ENCODE data around the gene ACTG1.
"Not testable (repeated sequence)": the region's sequence is repeated elsewhere in the genome, so short reads cannot be mapped to it uniquely, and the experiment has no call there.

Gene ACTG1

DNA sequence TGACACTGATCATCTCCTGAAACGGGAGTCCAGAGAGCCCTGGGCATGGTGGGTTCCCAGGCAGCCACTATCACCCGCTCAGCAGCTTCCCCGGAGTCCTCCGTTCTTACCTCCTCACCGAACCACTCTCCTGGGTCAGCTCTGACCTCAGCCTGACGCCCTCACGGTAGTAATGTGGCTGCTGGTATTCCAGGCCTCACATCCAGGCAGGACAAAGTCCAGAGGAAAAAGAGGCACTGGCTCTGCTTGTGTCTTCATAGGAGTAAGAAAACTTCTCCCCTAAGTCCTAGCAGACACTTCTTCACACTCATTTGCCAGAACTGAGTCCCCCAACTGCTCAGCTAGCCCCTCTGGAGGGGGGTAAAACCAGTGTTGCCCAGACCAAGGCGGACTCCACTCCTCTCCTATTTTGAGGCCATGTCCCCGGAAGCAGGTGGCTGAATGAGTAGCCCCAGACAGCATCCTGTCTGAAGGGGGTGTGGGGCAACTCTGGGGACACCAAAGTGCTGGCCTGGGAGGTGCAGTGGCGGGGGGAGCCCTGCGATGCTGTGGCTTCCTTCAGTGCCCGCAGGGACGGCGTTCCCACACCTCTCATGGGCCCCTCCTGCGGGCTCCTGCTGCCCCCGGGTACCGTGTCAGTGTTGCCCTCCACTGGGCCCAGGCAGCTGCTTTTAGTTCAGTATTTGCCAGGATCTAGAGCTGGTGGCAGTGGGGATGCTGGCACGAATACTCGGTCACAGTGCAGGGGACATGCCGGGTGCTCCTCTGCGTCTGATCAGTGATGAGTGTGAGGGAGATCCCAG is 20.9 kb upstream of the ACTG1 start:
- DNase-seq (ENCODE audit: low read depth, low spot score): no peak

DNA sequence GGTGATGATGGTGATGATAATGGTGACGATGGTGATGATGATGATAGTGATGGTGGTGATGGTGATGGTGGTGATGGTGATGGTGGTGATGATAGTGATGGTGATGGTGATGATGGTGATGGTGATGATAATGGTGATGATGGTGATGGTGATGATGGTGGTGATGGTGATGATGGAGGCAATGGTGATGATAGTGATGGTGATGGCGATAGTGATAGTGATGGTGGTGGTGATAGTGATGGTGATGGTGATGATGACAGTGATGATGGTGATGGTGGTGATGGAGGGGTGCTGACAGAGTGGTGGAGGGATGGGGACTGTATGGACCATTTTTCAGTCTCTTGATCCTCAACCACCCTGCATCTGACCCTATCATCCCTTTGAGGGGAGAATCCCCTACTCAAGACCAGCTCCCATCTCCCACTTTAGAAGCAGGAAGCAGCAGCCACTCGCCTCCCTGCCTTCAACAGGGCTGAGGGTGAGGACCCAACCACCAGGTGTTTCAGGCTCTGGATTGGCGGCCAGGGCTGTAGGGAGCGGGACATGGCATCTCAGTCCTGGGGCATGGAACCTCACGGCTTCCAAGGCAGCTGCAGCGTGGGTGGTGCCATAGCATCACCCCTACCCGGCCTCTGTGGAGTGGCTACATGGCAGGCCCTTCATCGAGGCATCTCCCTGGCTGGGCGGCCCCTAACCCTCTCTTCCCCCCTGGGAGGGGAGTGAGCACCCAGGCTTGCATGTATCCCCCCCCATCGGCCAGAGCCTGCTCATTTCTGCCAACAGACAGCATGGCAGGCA is 20.1 kb upstream of the ACTG1 start:
- DNase-seq (ENCODE audit: low read depth, low spot score): no peak

DNA sequence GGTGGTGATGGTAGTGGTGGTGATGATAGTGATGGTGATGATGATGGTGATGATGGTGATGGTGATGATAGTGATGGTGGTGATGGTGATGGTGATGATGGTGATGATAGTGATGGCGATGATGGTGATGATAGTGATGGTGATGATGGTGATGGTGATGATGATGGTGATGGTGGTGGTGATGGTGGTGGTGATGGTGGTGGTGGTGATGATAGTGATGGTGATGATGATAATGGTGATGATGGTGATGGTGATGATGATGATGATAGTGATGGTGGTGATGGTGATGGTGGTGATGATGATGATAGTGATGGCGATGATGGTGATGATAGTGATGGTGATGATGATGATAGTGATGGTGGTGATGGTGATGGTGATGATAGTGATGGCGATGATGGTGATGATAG is 19.4 kb upstream of the ACTG1 start:
- DNase-seq (ENCODE audit: low read depth, low spot score): not testable (repeated sequence)

DNA sequence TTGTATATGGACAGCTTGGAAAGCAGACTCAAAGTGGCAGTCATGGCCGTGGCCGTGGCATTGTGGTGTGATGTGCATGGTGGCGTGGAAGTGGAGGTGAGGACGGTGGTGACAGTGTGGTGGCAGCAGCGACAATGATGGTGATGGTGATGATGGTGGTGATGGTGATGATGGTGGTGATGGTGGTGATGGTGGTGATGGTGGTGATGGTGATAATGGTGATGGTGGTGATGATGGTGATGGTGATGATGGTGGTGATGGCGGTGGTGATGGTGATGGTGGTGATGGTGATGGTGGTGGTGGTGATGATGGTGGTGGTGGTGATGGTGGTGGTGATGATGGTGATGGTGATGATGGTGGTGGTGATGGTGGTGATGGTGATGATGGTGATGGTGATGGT is 18.4 kb upstream of the ACTG1 start:
- not testable (repeated sequence) for DNase-seq (ENCODE audit: low read depth, low spot score)

DNA sequence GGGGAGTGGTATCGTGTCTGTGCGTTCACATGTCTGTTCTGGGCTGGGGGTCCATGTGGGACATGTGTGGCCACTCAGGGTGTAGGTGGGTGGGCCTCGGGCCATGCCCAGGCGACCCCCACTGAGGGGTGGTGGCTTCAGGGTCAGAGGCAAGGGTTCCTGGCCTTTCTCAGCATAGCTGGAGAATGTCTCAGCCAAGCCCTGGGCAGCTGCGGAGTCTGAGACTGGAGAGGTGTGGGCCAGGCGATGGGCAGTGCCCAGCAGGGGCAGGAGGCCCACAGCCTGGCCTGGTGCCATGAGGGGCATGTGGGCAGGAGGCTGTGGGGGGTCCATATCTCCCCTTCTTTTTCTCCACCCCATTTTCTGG is 16.8 kb upstream of the ACTG1 start:
- no peak for DNase-seq (ENCODE audit: low read depth, low spot score)

DNA sequence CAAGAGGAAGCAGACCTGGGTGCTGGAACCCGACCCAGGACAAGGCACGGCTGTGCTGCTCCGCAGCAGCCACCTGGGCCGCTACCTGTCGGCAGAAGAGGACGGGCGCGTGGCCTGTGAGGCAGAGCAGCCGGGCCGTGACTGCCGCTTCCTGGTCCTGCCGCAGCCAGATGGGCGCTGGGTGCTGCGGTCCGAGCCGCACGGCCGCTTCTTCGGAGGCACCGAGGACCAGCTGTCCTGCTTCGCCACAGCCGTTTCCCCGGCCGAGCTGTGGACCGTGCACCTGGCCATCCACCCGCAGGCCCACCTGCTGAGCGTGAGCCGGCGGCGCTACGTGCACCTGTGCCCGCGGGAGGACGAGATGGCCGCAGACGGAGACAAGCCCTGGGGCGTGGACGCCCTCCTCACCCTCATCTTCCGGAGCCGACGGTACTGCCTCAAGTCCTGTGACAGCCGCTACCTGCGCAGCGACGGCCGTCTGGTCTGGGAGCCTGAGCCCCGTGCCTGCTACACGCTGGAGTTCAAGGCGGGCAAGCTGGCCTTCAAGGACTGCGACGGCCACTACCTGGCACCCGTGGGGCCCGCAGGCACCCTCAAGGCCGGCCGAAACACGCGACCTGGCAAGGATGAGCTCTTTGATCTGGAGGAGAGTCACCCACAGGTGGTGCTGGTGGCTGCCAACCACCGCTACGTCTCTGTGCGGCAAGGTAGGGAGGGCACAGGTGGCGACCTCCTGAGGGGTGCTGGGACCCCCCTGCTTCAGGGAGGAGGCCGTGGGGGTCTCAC is 16.2 kb upstream of the ACTG1 start:
- DNase-seq (ENCODE audit: low read depth, low spot score): no peak

DNA sequence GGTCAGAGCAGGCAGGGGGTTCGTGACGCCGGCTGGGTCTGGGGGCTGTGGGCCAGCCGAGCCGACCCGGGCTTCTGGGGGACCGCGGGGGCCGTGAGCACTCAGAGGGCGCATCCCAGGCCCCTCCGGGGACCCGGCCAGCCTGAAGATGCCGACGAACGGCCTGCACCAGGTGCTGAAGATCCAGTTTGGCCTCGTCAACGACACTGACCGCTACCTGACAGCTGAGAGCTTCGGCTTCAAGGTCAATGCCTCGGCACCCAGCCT is 15.7 kb upstream of the ACTG1 start:
- DNase-seq (ENCODE audit: low read depth, low spot score): no peak

DNA sequence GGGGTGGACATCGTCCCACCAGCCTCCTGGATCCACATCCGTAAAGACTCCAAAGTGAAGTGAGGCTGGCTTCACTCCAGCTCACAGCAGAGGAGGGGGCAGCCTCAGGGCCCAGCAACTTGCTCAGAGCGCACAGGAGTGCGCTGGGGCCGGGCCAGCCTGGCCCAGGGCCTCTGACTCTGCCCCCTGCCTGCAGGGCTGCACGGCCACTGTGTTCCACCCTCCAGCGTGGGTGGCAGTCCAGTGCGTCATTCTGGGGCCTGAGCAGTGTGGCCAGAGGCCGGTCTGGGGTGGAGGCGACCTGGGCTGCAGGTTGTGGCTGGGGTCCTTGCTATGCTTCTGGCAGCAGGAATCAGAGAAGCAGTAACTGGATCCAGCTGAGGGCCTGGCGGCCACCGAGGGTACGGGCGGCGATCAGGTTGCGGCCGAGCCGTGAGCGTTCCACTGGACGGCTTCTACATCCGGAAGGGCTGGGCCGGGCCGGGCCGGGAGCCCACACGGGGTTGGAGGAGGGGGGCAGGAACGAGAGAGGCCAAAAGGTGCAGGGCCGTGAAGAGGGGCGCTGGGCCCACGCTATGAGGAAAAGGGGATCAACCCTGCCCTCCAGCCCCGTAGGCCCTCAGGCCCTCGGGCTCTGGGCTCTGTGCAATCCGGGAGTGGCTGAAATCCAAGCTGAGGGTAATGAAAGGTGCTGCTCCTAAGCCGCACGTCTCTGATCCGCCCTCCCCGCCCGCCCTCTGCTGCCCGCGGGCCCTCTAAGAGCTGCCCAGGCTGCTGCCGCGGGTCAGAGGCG is 15.2 kb upstream of the ACTG1 start, which contains the start of gene FSCN2:
Gene FSCN2, plus strand, starts transcription at position 787 of the 793 bp plus-strand sequence. CDS start 155 bp downstream, outside the sequence.
- DNase-seq (ENCODE audit: low read depth, low spot score): no peak

DNA sequence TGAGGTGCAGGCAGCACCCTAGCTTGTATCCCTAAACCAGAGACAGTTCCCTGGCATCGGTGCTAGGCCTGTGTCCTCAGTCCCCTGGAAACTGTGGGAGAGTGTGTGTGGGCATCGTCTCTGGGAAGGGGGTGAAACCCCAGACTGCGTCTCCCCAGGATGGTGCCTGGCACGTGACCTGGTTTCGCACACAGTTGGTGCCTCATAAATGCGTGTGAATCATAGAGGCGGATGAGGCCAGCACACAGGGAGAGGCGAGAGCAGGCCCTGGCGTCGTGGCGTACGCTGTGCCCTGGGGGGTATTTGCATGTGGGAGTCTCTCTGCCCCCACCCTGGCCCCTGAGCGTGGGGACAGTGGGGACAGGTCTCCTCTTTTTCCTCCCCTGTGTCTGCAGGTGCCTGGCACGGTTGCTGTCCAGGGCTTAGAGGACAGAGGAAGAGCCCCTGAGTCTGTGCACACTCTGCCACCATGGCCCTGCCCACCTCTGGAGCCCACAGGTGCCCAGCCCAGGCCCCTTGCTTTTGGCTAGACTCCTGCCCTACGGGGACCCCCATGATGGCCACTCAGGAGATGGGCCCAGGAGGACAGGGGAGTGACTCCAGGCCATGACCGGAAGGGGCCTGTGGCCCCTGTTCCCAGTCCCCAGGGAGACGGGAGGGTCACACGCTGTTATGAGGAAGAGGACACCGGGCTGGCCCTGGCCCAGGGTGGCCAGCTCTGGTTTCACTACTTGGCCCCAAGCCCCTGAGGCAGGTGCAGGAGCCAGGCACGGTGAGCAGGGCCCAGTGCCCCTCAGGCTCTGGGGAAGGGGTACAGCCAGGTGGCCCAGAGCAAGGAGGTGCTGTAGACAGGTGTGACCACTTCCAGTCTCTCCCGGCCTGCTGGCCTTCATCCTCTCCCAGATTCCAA is 14.3 kb upstream of the ACTG1 start:
- DNase-seq (ENCODE audit: low read depth, low spot score): no peak

DNA sequence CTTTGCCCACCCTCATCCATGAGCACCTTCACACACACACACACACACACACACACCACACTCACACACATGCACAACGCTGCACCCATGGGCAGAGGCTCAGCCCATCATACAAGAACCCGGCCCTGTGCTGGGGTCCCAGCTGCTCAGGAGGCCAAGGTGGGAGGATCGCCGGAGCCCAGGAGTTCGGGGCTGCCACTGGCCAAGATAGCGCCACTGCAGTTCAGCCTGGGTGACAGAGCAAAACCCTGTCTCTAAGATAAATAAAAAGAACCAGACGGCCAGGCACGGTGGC is 12.2 kb upstream of the ACTG1 start:
- no peak for DNase-seq (ENCODE audit: low read depth, low spot score)

DNA sequence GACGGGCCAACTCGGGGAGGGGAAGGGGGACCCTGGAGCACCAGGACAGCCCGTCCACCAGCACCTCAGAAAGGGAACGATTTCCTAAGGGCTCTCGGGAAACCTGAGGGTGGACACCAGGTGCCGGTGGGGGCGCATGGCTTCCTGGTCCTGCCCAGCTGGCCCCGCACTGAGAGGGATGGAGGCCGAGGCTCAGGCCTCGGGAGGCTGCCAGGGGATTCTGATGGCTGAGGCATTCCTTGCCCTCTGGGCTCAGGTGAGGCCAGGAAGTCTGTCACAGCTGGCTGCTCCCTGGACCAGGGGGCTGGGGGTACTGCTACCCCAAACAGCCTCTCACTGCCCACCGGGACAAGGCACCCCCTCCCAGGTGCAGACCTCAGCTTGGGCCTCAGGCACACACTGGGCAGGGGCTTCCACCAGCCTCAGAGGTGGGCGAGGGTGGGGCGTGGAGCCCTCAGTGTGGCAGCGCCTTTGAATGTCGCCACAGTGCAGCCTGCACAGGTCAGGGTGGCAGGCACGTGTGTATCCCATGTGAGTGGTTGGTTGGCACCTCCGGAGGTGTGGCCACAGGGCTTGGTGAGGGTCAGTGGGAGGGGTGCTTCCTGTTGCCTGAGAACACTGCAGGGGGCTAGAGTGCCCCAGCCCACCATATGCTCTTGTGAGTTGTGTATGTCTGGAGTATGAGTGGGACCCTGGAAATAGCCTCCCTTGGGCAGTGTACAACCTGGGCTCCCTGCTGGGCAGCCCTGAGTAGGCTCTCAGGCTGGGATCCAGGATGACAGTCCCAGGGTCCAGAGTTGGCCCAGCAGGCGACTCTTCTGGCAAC is 11.7 kb upstream of the ACTG1 start:
- no peak for DNase-seq (ENCODE audit: low read depth, low spot score)

DNA sequence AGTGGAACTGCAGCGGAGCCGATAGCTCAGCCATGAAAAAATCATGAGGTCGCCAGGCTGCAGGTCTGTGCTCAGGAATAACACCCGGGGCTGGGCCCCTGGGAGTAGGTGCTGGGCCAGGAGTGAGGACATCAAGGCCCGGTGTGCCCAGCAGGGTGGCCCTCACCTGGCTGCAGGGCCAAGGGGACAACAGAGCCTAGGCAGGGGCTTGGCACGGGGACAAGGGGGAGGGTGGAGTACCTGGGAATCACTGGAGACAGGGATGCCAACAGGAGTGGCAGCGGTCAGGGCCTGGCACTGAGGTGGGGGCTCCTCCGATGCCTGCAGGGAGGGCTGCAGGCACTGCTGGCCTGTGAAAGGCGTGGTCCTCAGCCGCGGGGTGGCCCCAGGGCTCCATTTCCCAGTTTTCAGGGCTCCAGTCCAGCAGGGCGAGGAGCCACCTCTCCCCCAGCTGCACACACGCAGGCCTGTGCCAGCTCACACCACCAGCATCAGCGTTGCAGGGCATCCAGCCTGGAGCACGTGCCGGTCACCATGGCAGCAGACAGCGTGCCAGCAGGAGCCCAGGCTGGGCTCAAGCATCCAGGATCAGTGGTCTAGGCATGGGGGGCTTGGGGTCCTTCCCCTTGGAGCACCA is 10.9 kb upstream of the ACTG1 start:
- DNase-seq (ENCODE audit: low read depth, low spot score): no peak

DNA sequence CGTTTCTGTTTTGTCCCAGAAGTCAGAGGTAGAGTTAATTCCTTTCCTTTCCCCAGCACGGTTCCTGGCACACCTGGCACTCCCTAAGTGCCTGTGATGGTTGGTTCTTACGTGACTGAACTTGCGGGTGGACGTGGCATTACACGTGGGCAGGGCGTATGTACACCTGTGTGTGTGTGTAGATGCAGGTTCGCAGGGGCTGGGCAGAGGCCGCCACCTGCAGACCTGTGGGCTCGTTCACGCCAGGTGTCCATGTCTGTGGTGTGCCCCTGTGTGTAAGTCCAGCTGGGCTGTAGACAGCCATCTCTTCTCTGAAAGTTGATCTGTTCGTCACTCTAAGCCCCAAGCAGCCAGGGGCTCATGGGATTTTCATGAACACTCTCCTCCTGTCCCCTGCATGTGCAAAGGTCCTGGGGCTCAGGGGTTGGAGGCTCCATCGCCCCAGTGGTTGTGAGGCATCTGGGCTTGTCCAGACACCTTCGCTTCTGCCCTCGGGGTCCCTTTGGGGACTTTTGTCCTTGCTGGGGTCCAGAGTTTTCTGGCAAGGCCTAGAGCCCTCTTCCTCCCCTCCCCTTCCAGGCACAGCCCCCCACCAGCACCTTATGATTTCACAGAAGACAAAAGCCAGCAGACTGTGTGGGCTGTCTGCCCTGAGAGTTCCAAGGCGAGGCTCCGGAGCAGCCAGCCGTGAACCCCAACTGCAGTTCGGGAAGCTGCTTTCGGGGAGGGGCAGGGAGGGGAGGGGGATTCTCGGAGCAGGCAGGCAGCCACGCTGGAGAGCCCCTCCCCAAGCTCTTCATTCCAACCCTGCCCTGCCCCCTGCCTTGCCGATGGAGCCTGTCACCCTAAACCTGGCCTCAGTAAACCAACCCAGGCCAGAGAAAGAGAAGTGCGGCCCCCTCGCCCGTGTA is 10.1 kb upstream of the ACTG1 start:
- no peak for DNase-seq (ENCODE audit: low read depth, low spot score)

DNA sequence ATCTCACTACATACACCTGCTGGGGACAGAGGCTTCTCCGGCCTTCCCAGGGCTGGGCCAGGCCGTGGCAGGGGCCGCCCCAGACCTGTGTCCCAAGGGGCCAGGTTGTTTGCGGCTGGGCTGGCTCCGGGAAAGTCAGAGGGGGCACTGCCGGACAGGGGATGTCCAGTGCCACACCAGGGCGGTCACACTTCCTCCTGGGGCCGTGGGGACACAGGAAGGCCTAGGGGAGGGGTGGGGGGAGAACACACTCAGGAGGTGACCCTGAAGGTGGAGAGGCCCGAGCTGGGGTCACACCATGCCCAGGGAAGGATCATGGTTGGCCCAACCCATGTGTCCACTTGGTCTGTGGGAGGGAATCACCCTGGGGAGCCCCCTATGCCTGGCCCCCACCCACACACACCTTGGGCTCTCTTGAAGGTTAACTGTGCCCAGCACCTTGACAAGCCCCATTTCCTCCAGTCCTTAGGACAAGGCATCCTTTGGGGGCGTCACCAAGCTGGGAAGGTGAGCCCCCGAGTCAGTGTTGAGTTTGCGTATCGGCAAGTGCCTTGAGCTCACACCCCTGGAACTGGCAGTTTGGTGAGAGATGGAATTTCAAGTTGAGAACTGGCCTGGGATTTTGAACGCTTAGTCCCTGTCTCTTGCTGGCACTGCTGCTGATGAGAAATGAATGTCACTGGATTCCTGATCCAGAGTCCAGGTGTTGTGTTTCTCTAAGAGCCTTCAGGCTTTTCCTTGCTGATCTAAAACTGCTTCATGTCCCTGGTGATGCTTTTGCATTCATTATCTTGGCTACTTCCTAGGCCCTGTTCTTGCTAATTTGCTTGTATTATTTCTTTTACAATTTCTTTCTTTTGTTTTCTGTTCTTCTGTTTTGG is 7.7 kb upstream of the ACTG1 start:
- DNase-seq (ENCODE audit: low read depth, low spot score): no peak

DNA sequence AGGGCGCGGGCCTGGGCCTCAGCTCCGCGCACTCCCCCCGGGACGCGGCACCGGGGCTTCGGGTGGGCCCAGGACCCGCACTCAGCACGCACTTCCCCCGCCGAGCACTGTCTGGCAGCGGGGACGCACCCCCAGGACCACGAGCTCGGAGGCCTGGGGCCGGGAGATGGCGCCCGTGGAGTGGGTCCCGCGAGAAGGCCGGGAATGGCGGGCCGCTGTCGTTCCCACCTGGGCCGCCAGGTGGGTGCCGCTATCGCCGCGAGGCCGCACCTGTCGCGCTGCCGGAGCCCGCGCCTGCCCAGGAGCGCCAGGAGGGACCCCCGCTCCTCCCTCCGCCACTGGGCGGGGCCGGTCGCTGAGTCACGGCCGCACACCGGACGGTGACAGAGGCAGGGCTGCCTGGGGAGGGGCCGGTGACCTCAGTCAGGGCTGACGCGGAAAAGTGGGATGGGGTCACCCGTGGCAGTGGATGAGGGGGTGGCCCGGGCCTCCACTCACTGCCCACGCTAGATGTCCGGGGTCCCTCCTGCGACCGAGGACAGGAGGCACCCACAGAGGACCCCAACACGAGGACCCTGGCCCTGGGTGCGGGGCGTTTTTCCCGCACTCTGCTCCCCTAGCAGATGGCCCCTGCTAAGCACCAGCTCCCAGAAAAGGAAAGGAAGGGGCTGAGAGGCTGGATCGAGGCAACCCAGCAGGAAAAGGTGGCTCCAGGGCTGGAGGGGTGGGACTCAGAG is 6.9 kb upstream of the ACTG1 start:
- no peak for DNase-seq (ENCODE audit: low read depth, low spot score)

DNA sequence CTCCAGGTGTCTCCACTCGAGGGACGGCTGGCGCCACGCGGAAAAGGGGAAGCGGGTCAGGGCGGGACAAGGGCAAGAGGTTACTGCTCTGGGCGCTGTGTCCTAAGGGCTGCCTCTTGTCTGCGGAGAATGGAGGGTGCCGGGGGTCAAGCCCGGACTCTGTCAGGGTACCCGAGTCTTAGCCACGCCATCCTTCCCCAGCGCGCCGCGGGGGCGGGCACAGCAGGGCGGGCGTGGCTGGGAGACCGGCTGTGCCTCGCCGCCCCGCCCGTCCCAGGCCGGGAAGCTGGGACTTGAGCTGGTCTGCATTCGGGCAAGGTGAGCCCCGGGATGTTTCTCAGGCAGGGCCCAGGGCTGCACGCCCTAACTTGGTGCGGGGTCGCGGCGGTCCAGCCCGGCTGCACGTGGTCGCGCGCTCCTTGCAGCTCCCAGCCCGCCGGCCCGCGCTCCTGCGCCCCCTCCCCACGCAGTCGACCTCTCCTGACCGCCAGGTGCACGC is 6.2 kb upstream of the ACTG1 start:
- DNase-seq (ENCODE audit: low read depth, low spot score): no peak

Data from smooth muscle cell of the brain vasculature (primary cell).